Measurements from ENCODE around the gene DNAJA3. TPM values are rescaled to one million over a fixed set of nuclear protein-coding genes. Genes with fewer than 3 reads are reported as not detected.
A peak's percentile ranks its signal among the peaks of the same experiment; 100 is the strongest.

DNAJA3 gene
- total and polyA plus RNA-seq, 2 experiments from 2014 or later: 47.2 to 51.0 TPM

DNA sequence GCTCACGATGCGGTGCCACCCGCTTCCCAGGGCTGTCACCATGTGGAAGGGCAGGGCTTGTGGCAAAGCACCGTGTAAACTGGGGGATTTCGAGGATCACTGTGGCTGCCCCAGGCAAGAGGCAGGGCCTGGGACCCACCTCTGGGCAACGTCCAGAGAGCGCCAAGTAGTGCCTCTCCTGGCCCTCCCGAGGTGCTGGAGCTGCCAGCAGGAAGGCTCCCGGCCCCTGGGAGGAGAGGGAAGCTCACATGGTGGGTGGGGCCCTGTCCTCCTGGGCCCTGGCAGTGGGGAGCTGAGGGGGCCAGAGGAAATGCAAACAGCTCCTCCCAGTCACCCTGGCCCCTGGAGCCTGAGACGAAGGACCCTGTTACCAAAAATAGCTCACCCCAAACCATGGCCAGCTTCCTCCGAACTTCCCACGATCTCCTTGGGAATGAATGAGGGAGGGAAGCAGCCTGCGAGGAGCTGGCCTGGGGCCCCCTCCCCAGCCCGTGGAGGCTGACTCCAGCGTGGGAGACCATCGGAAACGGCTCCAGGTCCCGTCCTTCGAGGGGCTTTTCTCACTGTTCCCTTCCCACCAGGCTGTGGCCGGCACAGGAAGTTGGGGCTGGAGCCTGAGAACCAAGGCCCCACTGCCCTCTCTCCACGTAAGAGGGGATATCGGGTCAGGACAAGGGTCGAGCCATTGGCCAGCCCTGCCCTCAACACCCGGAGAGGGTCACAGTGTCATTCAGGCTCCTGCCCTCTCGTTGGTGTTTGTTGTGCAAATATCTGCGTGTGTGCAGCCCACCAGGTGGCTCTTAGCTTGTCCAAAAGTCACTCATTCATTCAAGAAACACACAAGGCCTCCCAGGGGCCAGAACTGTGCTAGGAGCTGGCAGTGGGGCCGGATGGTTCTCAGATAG is 36.4 kb upstream of the DNAJA3 start:
- Histone ChIP-seq H3K27ac (no peak overlapping the region), H3K9me3 (ENCODE audit: low read depth) (no peaks in the 10 kb centered on the region), H3K9ac (no peak overlapping the region), H3K4me1 (ENCODE audit: insufficient read depth) (peaks cover 61% of the 10 kb centered on the region), H3K4me2 (ENCODE audit: unreplicated experiment) (no peak overlapping the region), H3F3A (ENCODE audit: insufficient read depth) (peaks cover 43% of the 10 kb centered on the region), H3K9me2 (ENCODE audit: insufficient read depth) (no peaks in the 10 kb centered on the region), H3K27me3 (replicated peaks; ENCODE audit: insufficient read depth) (no peaks in the 10 kb centered on the region), H3K36me3 (ENCODE audit: low read depth) (no peaks in the 10 kb centered on the region), H3K4me3 (no peak overlapping the region), H2AFZ (no peak overlapping the region), H3K79me2 (ENCODE audit: insufficient read depth) (no peaks in the 10 kb centered on the region), H4K20me1 (ENCODE audit: insufficient read depth) (no peaks in the 10 kb centered on the region)
- DNase-seq: peak; percentile 28
- 79% methylated on average over 26 to 27 of the region's 27 CpGs for whole genome bisulfite sequencing, 2 experiments (ENCODE audit: low coverage in 1 of 2, low lambda C conversion rate in 2 of 2, missing lambda C conversion rate in 2 of 2)
- TF ChIP-seq EZH2phosphoT487 (IDR thresholded peaks at IDR 0.05; ENCODE audit: insufficient read depth, low read depth) (no peak), EZH2 (IDR thresholded peaks at IDR 0.05; ENCODE audit: insufficient read depth, poor library complexity, severe bottlenecking) (no peak)
- in situ Hi-C loops (cut with MboI): no loop called here

DNA sequence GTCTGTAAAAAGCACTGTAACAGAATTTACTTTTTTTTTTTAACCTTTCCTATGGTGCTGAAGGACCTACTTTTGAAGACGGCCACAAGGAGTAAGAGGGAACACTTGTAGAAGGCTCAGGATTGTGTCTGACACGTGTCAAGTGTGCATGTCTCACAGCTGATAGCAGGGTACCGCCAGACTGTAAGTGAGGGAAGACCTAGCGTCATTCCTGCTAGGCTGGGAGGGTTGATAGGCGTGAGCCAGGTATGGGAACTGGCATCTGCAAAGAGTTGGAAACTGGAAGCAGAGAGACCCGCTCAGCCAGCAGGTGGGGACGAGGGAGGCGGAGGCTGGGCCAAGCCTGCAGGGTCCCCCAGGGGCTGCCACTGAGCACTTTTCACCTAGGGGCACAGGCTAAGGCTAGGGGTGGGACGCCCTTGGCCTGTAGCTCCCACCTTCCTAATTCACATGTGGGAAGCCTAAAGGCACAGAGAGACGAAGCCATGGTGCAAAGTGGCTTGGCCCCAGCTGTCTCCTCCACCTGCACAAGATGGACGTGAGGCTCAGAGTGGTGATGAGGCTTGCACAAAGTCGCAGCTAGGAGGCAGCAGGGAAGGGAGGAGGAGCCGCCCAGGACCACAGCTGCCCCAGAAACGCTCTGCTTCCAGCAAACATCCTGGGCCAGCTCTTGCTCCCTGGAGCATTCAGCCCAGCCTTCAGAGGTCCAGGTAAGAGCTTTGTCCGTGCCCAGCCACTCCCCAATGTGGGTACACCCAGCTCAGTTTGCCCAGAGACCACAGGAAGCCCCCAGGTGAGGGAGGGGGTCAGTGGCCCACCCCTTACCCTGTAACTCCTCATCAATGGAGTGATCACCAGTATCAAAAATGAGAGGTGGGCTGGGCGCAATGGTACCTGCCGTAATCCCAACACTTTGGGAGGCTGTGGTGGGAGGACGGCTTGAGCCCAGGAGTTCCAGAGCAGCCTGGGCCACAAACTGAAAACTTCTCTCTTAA is 35.1 kb upstream of the DNAJA3 start:
- H3K4me1 ChIP-seq (ENCODE audit: insufficient read depth): peaks cover 50% of the 10 kb centered on the region
- H3K4me2 ChIP-seq (ENCODE audit: unreplicated experiment): no peak overlapping the region
- no peak for DNase-seq
- H2AFZ ChIP-seq: no peak overlapping the region
- H4K20me1 ChIP-seq (ENCODE audit: insufficient read depth): no peaks in the 10 kb centered on the region
- no peaks in the 10 kb centered on the region for H3K36me3 ChIP-seq (ENCODE audit: low read depth)
- H3K9me3 ChIP-seq (ENCODE audit: low read depth): no peaks in the 10 kb centered on the region
- H3K27me3 ChIP-seq (replicated peaks; ENCODE audit: insufficient read depth): no peaks in the 10 kb centered on the region
- peaks cover 34% of the 10 kb centered on the region for H3F3A ChIP-seq (ENCODE audit: insufficient read depth)
- H3K9ac ChIP-seq: no peak overlapping the region
- WGBS, 2 experiments (ENCODE audit: low coverage in 1 of 2, low lambda C conversion rate in 2 of 2, missing lambda C conversion rate in 2 of 2): 89 to 91% methylated on average over 18 of the region's 18 CpGs
- H3K27ac ChIP-seq: no peak overlapping the region
- H3K9me2 ChIP-seq (ENCODE audit: insufficient read depth): no peaks in the 10 kb centered on the region
- no peaks in the 10 kb centered on the region for H3K79me2 ChIP-seq (ENCODE audit: insufficient read depth)
- no peak overlapping the region for H3K4me3 ChIP-seq
- TF ChIP-seq EZH2phosphoT487 (IDR thresholded peaks at IDR 0.05; ENCODE audit: insufficient read depth, low read depth): no peak
- no peak for TF ChIP-seq EZH2 (IDR thresholded peaks at IDR 0.05; ENCODE audit: insufficient read depth, poor library complexity, severe bottlenecking)
- in situ Hi-C loops (cut with MboI): no loop called here

DNA sequence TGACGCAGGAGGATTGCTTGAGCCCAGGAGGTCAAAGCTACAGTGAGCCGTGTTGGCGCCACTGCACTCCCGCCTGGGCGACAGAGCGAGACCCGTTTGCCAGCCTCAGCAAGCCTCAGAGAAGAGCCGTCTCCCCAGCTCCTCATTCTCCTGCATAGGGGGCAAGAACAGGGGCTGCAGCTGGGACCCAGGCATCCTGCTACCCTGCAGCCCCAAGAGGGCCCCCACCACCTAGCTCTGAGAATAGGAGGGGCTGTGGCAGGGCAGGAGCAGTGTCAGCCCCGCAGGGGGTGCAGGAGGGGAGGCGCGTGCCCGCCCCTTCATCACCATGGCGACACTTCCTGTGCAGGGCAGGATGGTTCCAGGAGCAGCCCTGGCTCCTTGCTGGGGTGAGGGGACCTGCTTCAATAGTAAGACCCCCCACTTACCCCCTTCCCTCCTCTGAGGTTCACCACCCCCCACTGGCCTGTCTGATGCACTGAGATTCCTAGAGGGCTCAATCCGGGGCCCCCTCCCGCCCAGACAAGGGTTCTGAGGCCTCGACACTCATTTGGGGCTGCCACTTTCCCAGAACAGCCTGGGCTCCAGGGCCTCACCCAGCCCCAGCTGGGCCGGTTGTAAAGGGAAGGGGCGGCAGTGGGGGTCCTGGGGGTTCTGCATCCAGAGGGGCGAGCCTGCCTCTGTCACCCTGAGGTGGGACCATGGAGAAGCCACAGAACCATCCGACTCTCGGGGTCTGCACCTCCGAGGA is 33.9 kb upstream of the DNAJA3 start:
- H3K79me2 ChIP-seq (ENCODE audit: insufficient read depth): no peaks in the 10 kb centered on the region
- peaks cover 22% of the 10 kb centered on the region for H3F3A ChIP-seq (ENCODE audit: insufficient read depth)
- no peaks in the 10 kb centered on the region for H3K9me2 ChIP-seq (ENCODE audit: insufficient read depth)
- in situ Hi-C loops (cut with MboI): no loop called here
- no peaks in the 10 kb centered on the region for H4K20me1 ChIP-seq (ENCODE audit: insufficient read depth)
- 81 to 82% methylated on average over 21 to 22 of the region's 22 CpGs for WGBS, 2 experiments (ENCODE audit: low coverage in 1 of 2, low lambda C conversion rate in 2 of 2, missing lambda C conversion rate in 2 of 2)
- H3K4me1 ChIP-seq (ENCODE audit: insufficient read depth): peaks cover 38% of the 10 kb centered on the region
- DNase-seq: peak; percentile 25
- peak overlapping the region; percentile 79; the same call in 1 of the 2 replicates for H3K27ac ChIP-seq
- H3K9me3 ChIP-seq (ENCODE audit: low read depth): no peaks in the 10 kb centered on the region
- no peak overlapping the region for H3K4me3 ChIP-seq
- peaks cover 3% of the 10 kb centered on the region; the same call in 1 of the 2 replicates for H3K36me3 ChIP-seq (ENCODE audit: low read depth)
- peak overlapping the region; percentile 65 for H3K9ac ChIP-seq
- peak overlapping the region; percentile 72 for H3K4me2 ChIP-seq (ENCODE audit: unreplicated experiment)
- H2AFZ ChIP-seq: no peak overlapping the region
- no peaks in the 10 kb centered on the region for H3K27me3 ChIP-seq (replicated peaks; ENCODE audit: insufficient read depth)
- TF ChIP-seq EZH2 (IDR thresholded peaks at IDR 0.05; ENCODE audit: insufficient read depth, poor library complexity, severe bottlenecking): no peak
- TF ChIP-seq EZH2phosphoT487 (IDR thresholded peaks at IDR 0.05; ENCODE audit: insufficient read depth, low read depth): no peak
